Stimulated activated CD4-positive, alpha-beta T cell treated with anti-CD3 and anti-CD28 coated beads, Interleukin-1b, Interleukin-23, amount 100 ng/mL, for 1 hour (primary cell): ENCODE results near the gene SORCS1.
"Not testable (repeated sequence)": the region's sequence is repeated elsewhere in the genome, so short reads cannot be mapped to it uniquely, and the experiment has no call there.

Experiments
- DNase-seq, 2 donors: peaks; one replicate each; pipeline ENCODE4 v3.0.0-alpha.2; 2020; ENCODE audit warnings: low read depth in 2 of 2

The SORCS1 gene

GRCh38 chr10:106947643-106948042 lies 216.9 kb downstream of the SORCS1 start:
- DNase-seq, result no peak

- DNase-seq, result no peak
These were observed 222.4 kb downstream of the SORCS1 start for GRCh38 chr10:106942035-106942662.

- DNase-seq, result no peak
These were observed 223.0 kb downstream of the SORCS1 start for GRCh38 chr10:106941297-106942034.

GRCh38 chr10:106938513-106938912 lies 226.0 kb downstream of the SORCS1 start:
- DNase-seq, result no peak

GRCh38 chr10:106935978-106936451 lies 228.5 kb downstream of the SORCS1 start:
- no peak for DNase-seq

- no peak for DNase-seq
These were observed 232.7 kb downstream of the SORCS1 start for GRCh38 chr10:106931853-106932249.

- no peak for DNase-seq
These were observed 233.2 kb downstream of the SORCS1 start for GRCh38 chr10:106931159-106931852.

- DNase-seq, result no peak
These were observed 233.8 kb downstream of the SORCS1 start for GRCh38 chr10:106930751-106931150.

- DNase-seq, result no peak
These were observed 235.1 kb downstream of the SORCS1 start for GRCh38 chr10:106929291-106929895.

- DNase-seq, result not testable (repeated sequence)
These were observed 236.4 kb downstream of the SORCS1 start for GRCh38 chr10:106928151-106928550.

GRCh38 chr10:106925191-106925590 lies 239.3 kb downstream of the SORCS1 start:
- no peak for DNase-seq

- DNase-seq, result no peak
These were observed 244.0 kb downstream of the SORCS1 start for GRCh38 chr10:106920538-106920937.

GRCh38 chr10:106919871-106920282 lies 244.6 kb downstream of the SORCS1 start:
- DNase-seq, result no peak

- DNase-seq, result no peak
These were observed 247.0 kb downstream of the SORCS1 start for GRCh38 chr10:106917452-106918055.

GRCh38 chr10:106914016-106914415 lies 250.5 kb downstream of the SORCS1 start:
- no peak for DNase-seq

- DNase-seq, result no peak
These were observed 251.2 kb downstream of the SORCS1 start for GRCh38 chr10:106913348-106913747.

GRCh38 chr10:106911096-106911495 lies 253.4 kb downstream of the SORCS1 start:
- DNase-seq, result no peak

GRCh38 chr10:106910666-106911065 lies 253.8 kb downstream of the SORCS1 start:
- no peak for DNase-seq

GRCh38 chr10:106908225-106908624 lies 256.3 kb downstream of the SORCS1 start:
- DNase-seq, result no peak

GRCh38 chr10:106904209-106904608 lies 260.3 kb downstream of the SORCS1 start:
- DNase-seq, result no peak

- DNase-seq, result no peak
These were observed 261.3 kb downstream of the SORCS1 start for GRCh38 chr10:106903180-106903579.
